H9 (cell line): ENCODE data around the gene PASK. TPM values are rescaled to one million over a fixed set of nuclear protein-coding genes. Genes with fewer than 3 reads are reported as not detected.

ENCODE experiments used
- DNase-seq: peaks from one replicate; pipeline ENCODE4 v3.0.0-alpha.2; 2017
- H2AFZ ChIP-seq: one replicate; pipeline ENCODE4 v1.6.1; 2013; ENCODE audit warnings: mild to moderate bottlenecking, low read length, control low read depth, moderate library complexity
- H2AK5ac ChIP-seq: 2 replicates; pipeline ENCODE4 v1.6.1; 2013; ENCODE audit warnings: low read length, control low read depth, mixed read lengths; ENCODE audit not compliant: insufficient read length
- H2BK120ac ChIP-seq: one replicate; pipeline ENCODE4 v1.6.1; 2013; ENCODE audit warnings: low read depth, mild to moderate bottlenecking, low read length, control low read depth, inconsistent platforms; ENCODE audit not compliant: poor library complexity, severe bottlenecking
- H2BK12ac ChIP-seq: 2 replicates; pipeline ENCODE4 v1.6.1; 2013; ENCODE audit warnings: low read length, control low read depth, mixed read lengths, low read depth; ENCODE audit not compliant: insufficient read length
- H2BK15ac ChIP-seq: 2 replicates; pipeline ENCODE4 v1.6.1; 2013; ENCODE audit warnings: low read depth, low read length, control low read depth
- H2BK20ac ChIP-seq: one replicate; pipeline ENCODE4 v1.6.1; 2013; ENCODE audit warnings: low read depth, mild to moderate bottlenecking, low read length, control low read depth, inconsistent platforms; ENCODE audit not compliant: poor library complexity, severe bottlenecking
- H2BK5ac ChIP-seq: 2 replicates; pipeline ENCODE4 v1.6.1; 2013; ENCODE audit warnings: low read length, control low read depth, mixed read lengths; ENCODE audit not compliant: insufficient read length
- H3K14ac ChIP-seq: 2 replicates; pipeline ENCODE4 v1.6.1; 2013; ENCODE audit warnings: low read length, control low read depth; ENCODE audit not compliant: insufficient read depth
- H3K18ac ChIP-seq: 2 replicates; pipeline ENCODE4 v1.6.1; 2013; ENCODE audit warnings: low read depth, mild to moderate bottlenecking, mixed read lengths, low read length, control low read depth; ENCODE audit not compliant: insufficient read length
- H3K23ac ChIP-seq: 2 replicates; pipeline ENCODE4 v1.6.1; 2013; ENCODE audit warnings: low read length, control low read depth, mixed read lengths, low read depth; ENCODE audit not compliant: insufficient read length
- H3K23me2 ChIP-seq: 2 replicates; pipeline ENCODE4 v1.6.1; 2013; ENCODE audit warnings: low read depth, mild to moderate bottlenecking, mixed read lengths, low read length, control low read depth; ENCODE audit not compliant: insufficient read length, poor library complexity, severe bottlenecking
- H3K27ac ChIP-seq: 2 replicates; pipeline ENCODE4 v1.5.1; 2013; ENCODE audit warnings: low read length, control low read depth, mixed read lengths, low read depth; ENCODE audit not compliant: insufficient read length
- H3K27me3 ChIP-seq: 2 replicates; pipeline ENCODE4 v1.6.1; 2013; ENCODE audit warnings: low read length, control low read depth, inconsistent platforms; ENCODE audit not compliant: insufficient read depth
- H3K4ac ChIP-seq: 2 replicates; pipeline ENCODE4 v1.6.1; 2013; ENCODE audit warnings: low read depth, mild to moderate bottlenecking, control low read depth, inconsistent platforms, low read length, moderate library complexity
- H3K4me1 ChIP-seq: 2 replicates; pipeline ENCODE4 v1.6.1; 2013; ENCODE audit warnings: low read length, control low read depth, inconsistent platforms; ENCODE audit not compliant: insufficient read depth
- H3K4me2 ChIP-seq: 2 replicates; pipeline ENCODE4 v1.6.1; 2013; ENCODE audit warnings: low read length, control low read depth, mixed read lengths; ENCODE audit not compliant: insufficient read length, insufficient read depth
- H3K56ac ChIP-seq: 2 replicates; pipeline ENCODE4 v1.6.1; 2013; ENCODE audit warnings: low read depth, mild to moderate bottlenecking, mixed read lengths, low read length, control low read depth; ENCODE audit not compliant: insufficient read length
- H3K79me1 ChIP-seq: 2 replicates; pipeline ENCODE4 v1.6.1; 2013; ENCODE audit warnings: low read depth, mild to moderate bottlenecking, moderate library complexity, low read length, control low read depth, inconsistent platforms; ENCODE audit not compliant: insufficient read depth, poor library complexity, severe bottlenecking
- H3K79me2 ChIP-seq: 2 replicates; pipeline ENCODE4 v1.6.1; 2013; ENCODE audit warnings: low read length, control low read depth, inconsistent platforms; ENCODE audit not compliant: insufficient read depth
- H3K9ac ChIP-seq: 2 replicates; pipeline ENCODE4 v1.6.1; 2013; ENCODE audit warnings: low read length, control low read depth, mixed read lengths; ENCODE audit not compliant: insufficient read length; ENCODE audit errors: extremely low read depth
- H3K9me3 ChIP-seq: one replicate; pipeline ENCODE4 v1.6.1; 2013; ENCODE audit warnings: low read depth, low read length, inconsistent platforms; ENCODE audit not compliant: control insufficient read depth
- H3T11ph ChIP-seq: one replicate; pipeline ENCODE4 v1.6.1; 2013; ENCODE audit warnings: mild to moderate bottlenecking, low read length, control low read depth, inconsistent platforms
- H4K20me1 ChIP-seq: one replicate; pipeline ENCODE4 v1.6.1; 2013; ENCODE audit not compliant: control insufficient read depth, insufficient read length, insufficient read depth
- H4K5ac ChIP-seq: 2 replicates; pipeline ENCODE4 v1.6.1; 2013; ENCODE audit warnings: low read depth, mild to moderate bottlenecking, mixed read lengths, low read length, control low read depth; ENCODE audit not compliant: insufficient read length
- H4K8ac ChIP-seq: replicated peaks from 2 replicates; pipeline ENCODE4 v1.6.1; 2013; ENCODE audit warnings: low read length, control low read depth, mixed read lengths, low read depth; ENCODE audit not compliant: insufficient read length
- H4K91ac ChIP-seq: 2 replicates; pipeline ENCODE4 v1.6.1; 2013; ENCODE audit warnings: low read depth, mild to moderate bottlenecking, moderate library complexity, mixed read lengths, low read length, control low read depth; ENCODE audit not compliant: insufficient read length
- H3K27ac Mint-ChIP-seq, 3 experiments: 2 replicates in 2 of 3; 3 replicates in 1 of 3; pipeline ENCODE4 v1.8.0; 2020 to 2021; ENCODE audit warnings: mixed read lengths in 3 of 3, mild to moderate bottlenecking in 1 of 3, moderate library complexity in 1 of 3
- H3K27me3 Mint-ChIP-seq: 2 replicates; pipeline ENCODE4 v1.8.0; 2021; ENCODE audit warnings: low read depth, mild to moderate bottlenecking, moderate library complexity, mixed read lengths
- H3K36me3 Mint-ChIP-seq, 3 experiments: 2 replicates in 2 of 3; 3 replicates in 1 of 3; pipeline ENCODE4 v1.8.0; 2020 to 2021; ENCODE audit warnings: low read depth in 3 of 3, mixed read lengths in 3 of 3; ENCODE audit not compliant: insufficient read depth in 1 of 3
- H3K4me1 Mint-ChIP-seq, 2 experiments: 2 replicates each; pipeline ENCODE4 v1.8.0; 2020; ENCODE audit warnings: mixed read lengths in 2 of 2
- H3K4me3 Mint-ChIP-seq, 2 experiments: 2 replicates in 1 of 2; 3 replicates in 1 of 2; pipeline ENCODE4 v1.8.0; 2020 to 2021; ENCODE audit warnings: mild to moderate bottlenecking in 2 of 2, mixed read lengths in 2 of 2, moderate library complexity in 1 of 2
- H3K9me3 Mint-ChIP-seq, 2 experiments: 2 replicates in 1 of 2; 3 replicates in 1 of 2; pipeline ENCODE4 v1.8.0; 2020; ENCODE audit warnings: mild to moderate bottlenecking in 2 of 2, mixed read lengths in 2 of 2, moderate library complexity in 1 of 2
- WGBS: extraction: QIAGEN DNeasy Blood & Tissue Kit; methylation state at CpG from one replicate; pipeline ENCODE4 v1.1.7; 2013; ENCODE audit warnings: missing lambda C conversion rate, low lambda C conversion rate, mixed read lengths; ENCODE audit not compliant: insufficient read length; ENCODE audit errors: extremely low coverage; 5-methylcytosine and 5-hydroxymethylcytosine counted together
- total RNA-seq: library from RNA; stranded (reverse); gene quantifications from 2 replicates; pipeline ENCODE4 v1.2.1, GENCODE V29; 2021
- TF ChIP-seq, protein P1 (sequence below): fragments of 200-600 bp; sonication (generic); conservative IDR thresholded peaks from 3 replicates; pipeline ENCODE4 v1.8.0; 2021; ENCODE audit warnings: antibody characterized with exemption, mild to moderate bottlenecking

Gene PASK
- total RNA-seq, 1 experiment from 2014 or later: 68.0 TPM

DNA sequence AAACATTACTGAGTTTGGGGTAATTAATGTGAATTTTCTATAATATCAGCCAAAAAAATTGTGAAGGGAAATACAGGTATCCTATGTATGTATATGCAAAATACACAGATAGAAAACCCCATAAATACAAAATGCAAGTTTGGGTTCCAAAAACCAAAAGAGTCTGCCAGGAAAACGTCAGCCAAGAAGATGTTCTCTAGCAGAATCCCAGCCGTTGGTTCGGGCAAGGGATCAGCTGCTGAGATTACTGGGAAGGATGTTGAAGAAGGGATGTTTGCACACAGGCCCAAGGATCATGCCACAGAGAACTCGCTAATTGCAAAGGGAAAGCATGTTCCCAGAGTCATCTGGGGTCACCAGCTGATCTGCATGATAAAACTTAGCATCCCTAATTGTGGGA lies 29.7 kb upstream of the PASK start:
- Histone ChIP-seq H3T11ph (no peak overlapping the region), H2AFZ (no peak overlapping the region), H3K9me3 (no peaks in the 10 kb centered on the region), H4K20me1 (no peaks in the 10 kb centered on the region), H2BK20ac (no peak overlapping the region), H3K18ac (no peak overlapping the region), H3K4me1 (no peaks in the 10 kb centered on the region), H3K23ac (no peak overlapping the region), H3K27ac (no peak overlapping the region), H3K56ac (no peak overlapping the region), H3K14ac (no peak overlapping the region), H2BK15ac (no peak overlapping the region), H3K79me1 (no peaks in the 10 kb centered on the region), H2BK120ac (no peak overlapping the region), H4K8ac (no peak overlapping the region), H4K91ac (no peak overlapping the region), H4K5ac (no peak overlapping the region), H3K23me2 (no peaks in the 10 kb centered on the region), H2BK5ac (no peak overlapping the region), H3K4me2 (no peak overlapping the region), H3K27me3 (no peaks in the 10 kb centered on the region), H3K79me2 (no peaks in the 10 kb centered on the region), H3K4ac (no peak overlapping the region), H2BK12ac (no peak overlapping the region), H3K9ac (no peak overlapping the region), H2AK5ac (no peak overlapping the region)
- Mint-ChIP-seq H3K27me3 (no peaks in the 10 kb centered on the region), H3K9me3 (no peaks in the 10 kb centered on the region), H3K4me3 (no peak overlapping the region), H3K4me1 (peaks cover 0 to 6% of the 10 kb centered on the region in 2 experiments; a peak in 2 of 4 replicates), H3K36me3 (peaks cover 4 to 14% (median 5%) of the 10 kb centered on the region in 3 experiments; a peak in 3 of 7 replicates), H3K27ac (no peak overlapping the region; a peak in 1 of 7 replicates)
- TF ChIP-seq, protein P1, sequence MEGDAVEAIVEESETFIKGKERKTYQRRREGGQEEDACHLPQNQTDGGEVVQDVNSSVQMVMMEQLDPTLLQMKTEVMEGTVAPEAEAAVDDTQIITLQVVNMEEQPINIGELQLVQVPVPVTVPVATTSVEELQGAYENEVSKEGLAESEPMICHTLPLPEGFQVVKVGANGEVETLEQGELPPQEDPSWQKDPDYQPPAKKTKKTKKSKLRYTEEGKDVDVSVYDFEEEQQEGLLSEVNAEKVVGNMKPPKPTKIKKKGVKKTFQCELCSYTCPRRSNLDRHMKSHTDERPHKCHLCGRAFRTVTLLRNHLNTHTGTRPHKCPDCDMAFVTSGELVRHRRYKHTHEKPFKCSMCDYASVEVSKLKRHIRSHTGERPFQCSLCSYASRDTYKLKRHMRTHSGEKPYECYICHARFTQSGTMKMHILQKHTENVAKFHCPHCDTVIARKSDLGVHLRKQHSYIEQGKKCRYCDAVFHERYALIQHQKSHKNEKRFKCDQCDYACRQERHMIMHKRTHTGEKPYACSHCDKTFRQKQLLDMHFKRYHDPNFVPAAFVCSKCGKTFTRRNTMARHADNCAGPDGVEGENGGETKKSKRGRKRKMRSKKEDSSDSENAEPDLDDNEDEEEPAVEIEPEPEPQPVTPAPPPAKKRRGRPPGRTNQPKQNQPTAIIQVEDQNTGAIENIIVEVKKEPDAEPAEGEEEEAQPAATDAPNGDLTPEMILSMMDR: no peak
- no peak for DNase-seq
- no CpG with 5 or more reads among the region's 4 CpGs for WGBS
